PFSK-1 (cell line): Measurements from ENCODE around the gene ZNF484.

ENCODE experiments used
- POLR2AphosphoS5 ChIP-seq: IDR thresholded peaks from 2 replicates; pipeline ENCODE4 v1.6.1; 2012; ENCODE audit warnings: low read depth, mild to moderate bottlenecking, control low read depth, low read length, moderate library complexity
- SIN3A ChIP-seq: IDR thresholded peaks from 2 replicates; pipeline ENCODE4 v1.6.1; 2012; ENCODE audit warnings: mild to moderate bottlenecking, low read length, moderate library complexity, borderline replicate concordance; ENCODE audit not compliant: insufficient read depth

DNA sequence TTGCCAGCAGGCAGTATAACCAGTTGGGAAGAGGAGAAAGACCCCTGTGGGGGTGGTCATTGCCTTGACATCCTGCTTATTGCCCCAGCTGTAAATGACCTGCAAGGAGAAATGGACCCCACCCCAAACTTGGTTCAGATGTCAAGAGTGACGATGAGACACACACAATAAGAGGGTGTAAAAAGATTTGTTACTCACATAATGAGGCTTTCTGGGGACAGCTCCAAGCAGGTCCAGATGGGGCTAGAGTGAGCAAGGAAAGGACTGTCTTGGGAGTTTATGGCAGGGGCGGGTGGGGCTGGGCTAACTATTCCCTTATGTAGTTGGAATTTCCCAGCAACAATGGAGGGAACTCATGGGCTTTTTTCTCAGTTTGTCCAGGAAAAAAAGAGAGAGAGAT lies 24.1 kb downstream of the ZNF484 start:
- TF ChIP-seq POLR2AphosphoS5 (no peak), SIN3A (no peak)
